ENCODE measurements around the gene SART3.
"Not testable (repeated sequence)": the region's sequence is repeated elsewhere in the genome, so short reads cannot be mapped to it uniquely, and the experiment has no call there.

Gene SART3

DNA sequence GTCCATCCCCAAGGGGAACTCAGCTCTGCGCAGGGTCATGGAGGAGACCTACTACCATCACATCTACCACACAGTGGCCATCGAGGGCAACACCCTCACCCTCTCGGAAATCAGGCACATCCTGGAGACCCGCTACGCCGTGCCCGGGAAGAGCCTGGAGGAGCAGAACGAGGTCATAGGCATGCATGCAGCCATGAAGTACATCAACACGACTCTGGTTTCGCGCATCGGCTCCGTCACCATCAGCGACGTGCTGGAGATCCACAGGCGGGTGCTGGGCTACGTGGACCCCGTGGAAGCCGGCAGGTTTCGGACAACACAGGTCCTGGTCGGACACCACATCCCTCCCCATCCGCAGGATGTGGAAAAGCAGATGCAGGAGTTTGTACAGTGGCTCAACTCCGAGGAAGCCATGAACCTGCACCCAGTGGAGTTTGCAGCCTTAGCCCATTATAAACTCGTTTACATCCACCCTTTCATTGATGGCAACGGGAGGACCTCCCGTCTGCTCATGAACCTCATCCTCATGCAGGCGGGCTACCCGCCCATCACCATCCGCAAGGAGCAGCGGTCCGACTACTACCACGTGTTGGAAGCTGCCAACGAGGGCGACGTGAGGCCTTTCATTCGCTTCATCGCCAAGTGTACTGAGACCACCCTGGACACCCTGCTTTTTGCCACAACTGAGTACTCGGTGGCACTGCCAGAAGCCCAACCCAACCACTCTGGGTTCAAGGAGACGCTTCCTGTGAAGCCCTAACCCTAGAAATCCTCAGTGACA lies 42.1 kb downstream of the SART3 start:
- DNase-seq: no peak

DNA sequence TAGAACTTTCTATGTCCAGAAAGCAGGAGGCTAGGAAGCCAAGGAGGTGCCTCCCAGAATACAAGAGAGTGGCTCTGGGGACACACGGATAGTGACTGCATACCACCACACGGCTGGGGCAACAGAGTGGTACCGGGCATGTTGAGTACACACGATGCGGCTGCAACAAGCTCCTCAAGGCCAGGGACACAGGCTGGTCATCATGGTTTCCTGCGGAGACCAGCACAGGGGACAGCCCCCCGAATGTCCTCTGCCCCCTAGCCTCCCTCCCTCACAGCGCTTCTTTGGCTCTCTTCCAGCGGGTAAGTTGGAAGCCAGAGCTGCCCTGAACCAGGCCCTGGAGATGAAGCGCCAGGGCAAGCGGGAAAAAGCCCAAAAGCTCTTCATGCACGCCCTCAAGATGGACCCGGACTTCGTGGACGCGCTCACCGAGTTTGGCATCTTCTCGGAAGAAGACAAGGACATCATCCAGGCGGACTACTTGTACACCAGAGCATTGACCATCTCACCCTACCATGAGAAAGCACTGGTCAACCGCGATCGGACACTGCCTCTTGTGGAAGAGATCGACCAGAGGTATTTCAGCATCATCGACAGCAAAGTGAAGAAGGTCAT lies 42.8 kb downstream of the SART3 start:
- DNase-seq: no peak

DNA sequence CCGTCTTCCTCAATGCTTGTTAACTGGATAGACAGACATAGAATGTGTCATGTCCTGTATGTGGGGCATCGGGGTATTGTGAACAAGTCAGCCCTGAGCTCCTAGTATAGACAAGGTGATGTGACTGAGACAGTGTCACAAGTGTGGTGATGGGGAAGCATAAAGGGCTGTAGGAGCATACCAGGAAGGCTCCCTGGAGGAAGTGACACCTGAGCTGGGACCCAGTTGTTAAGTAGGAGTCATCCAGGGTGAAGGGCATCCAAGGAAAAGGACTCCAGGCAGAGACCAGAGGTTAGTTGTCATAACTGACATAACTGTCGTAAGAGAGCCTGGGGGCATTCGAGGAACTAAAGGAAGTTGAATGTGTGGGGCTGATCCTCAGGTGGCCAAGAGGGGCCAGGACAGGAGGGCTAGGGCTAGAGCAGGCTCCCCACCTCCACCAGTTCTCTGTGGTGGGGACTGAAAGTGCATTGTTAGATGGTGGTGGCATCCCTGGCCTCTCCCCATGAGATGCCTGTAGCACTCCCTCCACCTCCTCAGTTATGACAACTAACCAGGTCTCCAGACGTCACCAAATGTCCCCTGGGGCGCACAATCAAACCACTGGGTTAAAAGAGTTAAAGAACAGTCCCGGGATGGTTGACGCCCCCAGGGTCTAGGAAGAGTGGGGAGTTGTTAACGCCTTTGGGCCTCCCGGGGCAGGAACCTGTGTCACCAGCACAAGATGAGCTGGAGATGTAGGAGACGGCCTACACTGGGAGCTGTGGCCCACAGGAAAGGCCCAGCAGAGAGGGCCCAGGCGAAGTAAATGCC lies 43.5 kb downstream of the SART3 start:
- DNase-seq: no peak

DNA sequence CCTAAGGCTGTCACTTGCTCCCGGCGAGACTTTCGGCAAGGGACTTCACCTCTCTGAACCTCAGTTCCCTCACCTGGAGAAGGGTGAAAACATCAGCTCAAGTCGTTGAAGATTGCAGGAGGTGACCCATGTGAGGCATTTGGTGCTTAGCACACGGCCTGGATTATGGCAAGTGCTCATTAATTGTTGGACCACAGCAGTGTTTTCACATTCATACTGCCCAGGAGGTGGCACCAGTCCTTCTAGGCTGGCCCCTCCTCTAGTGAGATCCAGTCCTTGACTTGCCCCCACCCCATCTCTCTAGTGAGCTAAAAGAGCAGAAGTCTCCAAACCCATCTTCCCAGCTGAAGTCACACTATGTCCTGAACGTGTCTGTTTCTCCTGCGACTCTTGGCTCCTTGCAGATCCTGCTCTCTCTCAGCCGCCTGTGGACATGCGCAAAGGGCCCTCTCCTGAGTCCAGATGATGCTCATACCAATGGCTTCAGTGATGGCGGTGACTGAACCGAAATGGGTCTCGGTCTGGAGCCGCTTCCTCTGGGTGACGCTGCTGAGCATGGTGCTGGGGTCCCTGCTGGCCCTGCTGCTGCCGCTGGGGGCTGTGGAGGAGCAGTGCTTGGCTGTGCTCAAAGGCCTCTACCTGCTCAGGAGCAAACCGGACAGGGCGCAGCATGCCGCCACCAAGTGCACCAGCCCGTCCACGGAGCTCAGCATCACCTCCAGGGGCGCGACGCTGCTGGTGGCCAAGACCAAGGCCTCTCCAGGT lies 44.3 kb downstream of the SART3 start:
- DNase-seq: no peak

DNA sequence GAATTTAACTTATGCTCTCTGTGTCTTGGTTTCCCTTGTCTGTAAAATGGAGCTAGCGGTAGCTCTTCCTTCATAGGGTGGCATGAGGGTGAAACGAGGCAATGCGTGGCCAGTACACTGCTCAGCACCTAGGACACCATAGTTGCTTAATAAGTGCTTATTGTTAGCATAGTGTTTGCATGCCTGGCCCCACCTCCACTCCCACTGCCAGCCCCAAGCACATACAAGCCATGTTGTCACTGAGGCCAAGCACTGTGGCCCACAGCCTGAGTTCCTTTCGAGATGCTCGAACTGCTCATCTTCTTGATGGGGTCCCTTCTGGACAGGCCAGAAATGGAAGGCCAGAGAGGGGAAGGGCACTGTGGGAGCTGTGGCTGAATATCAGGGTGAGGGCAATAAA lies 45.1 kb downstream of the SART3 start:
- no peak for DNase-seq

DNA sequence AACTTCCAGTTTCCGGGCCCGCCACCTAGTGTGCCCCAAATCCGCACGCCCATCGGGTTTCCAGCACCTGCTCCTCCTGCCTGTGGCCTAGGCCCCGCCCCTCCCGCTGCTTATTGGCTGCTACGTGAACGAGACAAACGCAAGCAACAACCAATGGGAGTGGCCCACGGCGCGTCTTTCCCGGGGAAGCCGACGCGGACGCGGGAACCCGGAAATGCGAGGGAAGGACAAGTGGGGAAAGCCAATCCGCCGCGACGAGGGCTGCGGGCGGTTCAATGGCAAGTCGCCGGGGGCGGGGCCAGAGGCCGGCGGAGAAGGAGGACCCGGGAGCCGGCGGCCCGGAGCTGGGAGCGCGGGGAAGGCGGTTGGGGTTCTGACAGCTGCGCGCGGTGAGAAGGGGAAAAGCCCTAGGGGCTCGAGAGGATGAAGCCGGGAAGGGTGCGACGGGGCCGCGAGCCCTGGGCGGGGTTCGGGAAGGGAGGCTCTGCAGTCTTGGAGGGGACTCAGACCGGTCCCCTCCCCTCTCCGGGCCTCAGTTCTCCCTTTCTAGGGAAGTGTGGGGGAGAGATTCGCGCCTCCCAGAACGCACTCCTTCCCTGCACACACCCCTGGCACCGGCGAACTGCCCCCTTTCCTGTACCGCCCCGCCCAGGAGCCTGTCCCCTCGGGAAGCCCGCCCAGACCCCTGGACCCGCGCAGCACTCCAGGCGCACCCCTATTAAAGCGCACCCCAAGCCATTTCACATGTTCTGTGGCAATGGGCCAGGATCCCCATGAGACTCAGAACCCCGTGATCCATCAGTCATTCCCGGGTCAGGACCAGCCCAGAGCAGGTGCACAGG lies 45.8 kb downstream of the SART3 start, which contains the start of gene FICD:
Gene FICD (plus strand): TSS at position 305 of the 842 bp plus-strand sequence. CDS start 1,696 bp downstream, outside the sequence.
- peak; percentile 99 for DNase-seq

DNA sequence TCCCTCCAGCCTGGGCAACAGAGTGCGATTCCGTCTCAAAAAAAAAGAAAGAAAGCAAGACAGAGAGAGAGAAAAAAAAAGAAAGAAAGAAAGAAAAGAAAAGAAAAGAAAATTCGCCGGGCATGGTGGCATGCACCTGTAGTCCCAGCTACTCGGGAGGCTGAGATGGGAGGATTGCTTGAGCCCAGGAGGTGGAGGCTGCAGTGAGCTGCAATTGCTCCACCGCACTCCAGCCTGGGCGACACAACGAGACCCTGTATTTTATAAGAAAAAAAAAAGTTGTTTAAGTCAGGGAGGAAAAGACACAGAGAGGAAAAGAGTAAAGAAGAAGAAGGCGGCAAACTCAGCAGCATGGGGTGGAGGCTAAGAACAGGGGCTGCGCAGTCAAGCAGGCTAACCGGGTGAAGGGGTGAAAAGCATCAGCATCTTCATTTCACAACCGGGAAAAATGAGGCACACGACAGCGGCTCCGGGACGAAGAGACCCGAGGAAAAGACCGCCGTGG lies 46.5 kb downstream of the SART3 start:
- DNase-seq: no peak

DNA sequence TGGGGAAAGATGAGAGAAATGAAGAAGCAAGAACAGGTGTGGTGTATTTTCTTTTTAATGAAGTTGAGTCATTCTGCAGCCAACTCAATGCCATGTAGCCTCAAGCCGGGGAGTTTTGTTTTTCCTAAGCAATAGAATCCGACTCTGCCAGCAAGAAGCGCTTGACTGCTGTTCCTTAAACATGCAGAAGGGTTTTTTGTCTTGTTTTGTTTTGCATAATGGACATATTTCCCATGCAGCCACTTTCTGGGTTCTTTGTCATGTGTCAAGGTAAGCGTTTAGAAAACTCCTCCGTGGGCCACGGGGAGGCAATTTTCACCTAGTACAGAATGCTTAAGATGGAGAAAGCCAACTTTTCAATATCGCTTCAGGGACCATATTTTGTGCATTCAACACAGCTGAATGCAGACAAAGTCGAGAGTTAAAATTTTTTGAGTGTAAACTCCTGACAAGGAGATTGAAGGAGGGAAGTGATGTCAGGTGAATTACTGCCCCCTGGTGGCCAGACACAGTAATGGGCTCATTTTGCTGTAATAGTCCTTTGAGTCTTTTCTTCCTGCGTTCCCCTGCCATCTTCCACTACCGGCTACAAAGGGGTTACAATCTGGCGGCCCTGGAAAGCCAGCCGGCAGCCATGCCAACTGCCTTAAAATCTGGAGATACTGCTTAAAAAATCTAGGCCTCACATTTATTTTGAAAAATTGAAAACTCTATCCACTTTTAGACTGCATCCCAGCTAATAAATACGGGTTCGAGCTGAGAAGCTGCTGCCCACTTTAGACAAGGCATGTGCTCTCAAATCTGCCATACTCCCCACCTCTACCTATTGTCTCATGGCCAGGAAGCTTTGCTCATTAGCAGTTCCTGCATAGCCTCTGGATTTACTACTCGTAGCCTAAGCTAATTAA lies 49.1 kb downstream of the SART3 start:
- peak; percentile 70 for DNase-seq

DNA sequence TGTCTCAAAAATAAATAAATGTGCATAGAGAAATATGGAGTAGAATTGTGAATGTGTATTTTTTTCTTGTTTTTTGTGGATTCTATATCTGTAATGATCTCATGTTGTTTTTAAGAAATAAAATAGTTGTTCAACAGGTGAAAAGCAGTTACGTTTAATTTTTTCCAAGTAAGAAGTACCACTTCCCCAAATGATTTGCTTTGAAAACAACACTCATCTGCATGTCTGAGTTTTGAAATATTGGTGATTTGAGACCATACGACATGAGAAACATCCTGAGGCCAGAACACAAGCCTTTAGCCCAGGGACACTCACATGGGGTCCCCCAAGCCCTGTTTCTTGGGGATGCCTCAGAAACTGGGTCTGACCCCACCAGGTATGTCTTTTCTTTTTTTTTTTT lies 50.1 kb downstream of the SART3 start:
- no peak for DNase-seq

DNA sequence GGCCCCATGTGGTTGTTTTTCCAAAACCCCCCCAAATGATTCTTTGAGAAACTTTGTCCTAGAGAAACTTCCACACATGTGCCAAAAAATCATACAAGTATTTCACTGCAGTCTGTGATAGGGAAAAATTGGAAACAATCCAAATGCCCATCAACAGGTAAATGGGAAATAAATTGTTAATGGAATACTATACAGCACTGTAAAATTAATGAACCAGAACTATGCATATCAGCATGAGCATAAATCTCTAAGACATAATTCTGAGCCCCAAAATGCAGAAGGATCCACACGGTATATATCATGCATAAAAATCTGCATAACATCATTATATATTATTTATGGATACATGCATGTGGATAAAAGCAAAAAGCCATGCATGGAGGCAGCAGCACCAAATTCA lies 51.2 kb downstream of the SART3 start:
- no peak for DNase-seq

DNA sequence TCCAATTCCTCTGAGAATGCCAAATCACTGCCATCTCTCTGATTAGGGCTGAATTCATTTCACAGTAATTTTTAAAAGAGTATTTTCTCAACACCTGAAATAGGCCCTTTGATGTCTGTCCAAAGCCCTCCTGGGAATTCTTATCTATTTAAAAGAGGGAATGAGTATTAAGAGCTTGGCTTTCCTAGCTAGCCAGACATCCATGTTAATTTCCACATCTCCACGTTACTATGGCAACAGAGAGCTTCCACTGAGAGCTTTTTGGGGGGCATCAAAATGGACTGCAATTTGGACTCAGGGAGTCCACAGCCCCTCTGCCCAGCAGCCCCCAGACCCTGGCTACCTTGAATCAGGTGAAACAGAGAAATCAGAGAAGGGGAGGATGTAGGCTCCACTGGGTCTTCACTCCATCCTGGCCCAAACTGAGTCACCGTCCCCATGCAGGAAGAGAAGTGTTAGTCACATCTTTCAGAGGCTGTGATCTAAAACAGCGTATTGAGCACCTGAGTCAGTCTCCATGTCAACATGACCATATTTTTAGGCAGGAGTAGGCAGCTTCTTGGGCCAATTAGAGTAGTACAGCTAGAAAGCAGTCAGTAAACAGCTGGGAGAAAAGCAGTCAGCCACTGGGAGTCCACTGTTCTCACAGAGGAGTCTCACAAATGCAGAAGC lies 52.9 kb downstream of the SART3 start:
- no peak for DNase-seq

DNA sequence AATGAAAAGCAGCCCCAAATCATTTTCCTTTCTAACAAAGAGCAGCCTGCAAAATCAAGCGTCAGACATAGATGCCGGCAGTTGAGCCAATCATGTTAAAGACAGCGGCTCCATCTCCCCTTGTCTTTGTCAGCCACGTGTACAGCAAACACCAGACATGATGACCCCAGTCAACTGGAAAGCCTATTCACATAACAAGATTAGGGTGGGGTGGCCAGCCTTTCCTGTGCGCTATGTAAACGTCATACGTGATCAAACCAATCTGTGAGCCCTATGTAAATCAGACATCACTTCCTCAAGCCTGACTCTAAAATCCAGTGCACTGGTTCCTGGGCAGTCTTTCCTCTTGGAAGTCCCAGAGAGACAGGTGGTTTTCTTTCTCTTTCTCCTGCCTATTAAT lies 55.8 kb downstream of the SART3 start:
- DNase-seq: no peak

DNA sequence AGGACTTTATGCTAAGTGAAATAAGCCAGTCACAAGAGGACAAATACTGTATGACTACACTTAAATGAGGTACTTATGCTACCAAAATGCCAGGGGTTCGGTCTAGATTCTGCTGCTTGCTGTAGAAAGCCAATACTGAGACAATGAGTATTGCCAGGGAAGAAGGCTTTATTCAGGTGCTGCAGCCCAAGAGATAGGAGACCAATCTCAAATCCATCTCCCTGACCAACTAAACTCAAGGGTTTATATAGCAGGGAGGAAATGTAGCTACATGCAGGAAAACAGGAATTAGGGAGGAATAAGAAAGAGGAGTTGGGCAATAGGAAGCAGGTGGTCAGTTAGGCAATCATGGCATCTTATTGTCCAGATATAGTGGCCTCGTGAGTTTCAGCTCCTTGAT lies 58.1 kb downstream of the SART3 start:
- no peak for DNase-seq

DNA sequence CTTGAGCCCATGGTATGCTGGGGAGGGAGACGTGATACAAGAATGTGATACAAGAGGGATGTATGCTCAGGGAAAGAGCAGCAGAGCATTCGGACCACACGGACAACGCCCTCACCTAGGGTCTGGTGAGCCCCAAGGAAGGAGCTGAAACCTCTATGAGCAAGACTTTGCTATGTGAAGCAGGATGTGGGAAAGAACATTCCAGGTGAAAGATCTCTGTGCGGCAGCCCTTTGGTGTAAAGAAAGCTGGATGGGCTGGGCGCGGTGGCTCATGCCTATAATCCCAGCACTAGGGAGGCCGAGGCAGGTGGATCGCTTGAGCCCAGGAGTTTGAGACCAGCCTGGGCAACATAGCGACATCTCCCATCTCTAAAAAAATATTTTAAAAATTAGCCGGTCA lies 62.8 kb downstream of the SART3 start:
- no peak for DNase-seq

DNA sequence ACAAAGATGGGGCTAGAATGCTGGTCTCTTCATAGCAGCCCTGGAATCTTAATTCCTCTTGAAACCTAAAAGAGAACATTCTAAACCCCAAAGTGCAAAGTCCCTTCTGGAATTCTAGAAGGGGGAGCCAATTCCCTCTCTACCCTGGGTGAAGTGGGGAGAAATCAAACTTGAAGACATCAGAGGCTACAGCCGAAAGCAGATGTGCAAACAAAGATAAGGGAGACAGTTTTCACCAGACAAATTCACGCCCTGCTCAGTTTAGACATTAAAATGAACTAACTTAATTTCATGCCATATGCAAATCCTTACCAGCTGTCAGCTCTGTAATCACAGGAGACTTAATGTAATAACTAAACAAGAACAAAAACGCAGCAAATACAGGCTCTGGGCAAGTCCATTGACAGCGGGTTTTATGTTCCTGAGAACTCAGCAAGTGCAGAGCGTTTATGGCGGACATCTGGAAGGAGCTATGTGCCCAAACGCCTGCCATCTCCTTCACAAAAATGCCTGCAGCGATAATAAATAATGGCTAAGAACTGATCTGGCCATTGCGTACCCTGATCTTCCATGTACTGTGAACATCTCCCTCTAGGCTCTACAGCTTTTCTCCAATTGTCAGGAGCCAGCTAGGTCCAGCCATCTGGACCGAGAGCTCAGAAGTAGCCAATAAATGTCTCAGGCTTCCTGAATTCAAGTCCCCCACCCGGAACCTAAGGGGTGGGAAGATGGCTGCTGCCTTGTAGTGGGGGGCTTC lies 65.0 kb downstream of the SART3 start:
- no peak for DNase-seq

DNA sequence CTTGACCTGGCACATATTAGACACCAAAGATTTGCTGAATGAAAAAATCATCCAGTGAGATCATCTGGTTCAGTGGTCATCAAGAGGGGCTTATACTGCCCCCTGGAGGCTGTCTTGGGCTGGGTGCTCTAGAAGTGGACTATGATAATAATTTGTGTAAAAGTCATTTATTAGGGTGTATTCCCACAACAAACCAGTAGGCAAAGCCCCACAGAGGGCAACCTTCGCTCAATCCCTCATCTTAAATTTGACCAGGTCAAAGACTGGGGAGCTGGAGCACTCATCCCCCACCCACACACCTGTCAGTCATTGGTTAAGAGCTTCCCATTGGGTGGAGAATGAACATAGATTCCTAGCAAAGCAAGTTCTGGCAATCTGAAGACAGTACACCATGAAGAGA lies 65.9 kb downstream of the SART3 start:
- no peak for DNase-seq

DNA sequence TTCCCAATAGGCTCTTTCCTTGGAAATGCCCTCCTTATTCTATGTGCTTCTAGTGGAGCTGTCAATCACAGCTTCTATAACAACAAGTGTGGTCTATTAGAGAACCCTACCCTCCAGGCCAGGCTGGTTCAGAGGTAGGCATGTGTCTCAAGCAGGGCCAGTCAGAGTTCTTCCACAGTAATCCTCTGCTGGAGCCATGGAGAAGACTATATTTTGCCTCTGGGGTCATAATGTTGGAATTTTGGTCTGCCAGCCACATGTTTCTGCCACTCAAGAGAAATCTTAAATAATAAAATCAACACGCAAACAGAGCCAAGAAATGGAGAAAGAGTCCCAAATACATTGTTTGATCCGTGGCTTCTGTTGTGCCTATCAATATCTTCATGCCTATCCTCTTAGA lies 69.7 kb downstream of the SART3 start:
- DNase-seq: no peak

DNA sequence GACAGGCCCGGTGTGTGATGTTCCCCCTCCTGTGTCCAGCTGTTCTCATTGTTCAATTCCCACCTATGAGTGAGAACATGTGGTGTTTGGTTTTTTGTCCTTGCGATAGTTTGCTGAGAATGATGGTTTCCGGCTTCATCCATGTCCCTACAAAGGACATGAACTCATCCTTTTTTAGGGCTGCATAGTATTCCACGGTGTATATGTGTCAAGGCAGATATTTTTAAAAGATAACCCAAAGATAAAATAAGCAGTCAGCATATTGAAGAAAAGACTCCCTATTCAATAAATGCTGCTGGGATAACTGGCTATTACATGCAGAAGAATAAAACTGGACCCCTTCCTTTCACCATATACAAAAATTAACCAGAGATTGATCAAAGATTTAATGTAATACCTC lies 73.9 kb downstream of the SART3 start:
- DNase-seq: not testable (repeated sequence)

DNA sequence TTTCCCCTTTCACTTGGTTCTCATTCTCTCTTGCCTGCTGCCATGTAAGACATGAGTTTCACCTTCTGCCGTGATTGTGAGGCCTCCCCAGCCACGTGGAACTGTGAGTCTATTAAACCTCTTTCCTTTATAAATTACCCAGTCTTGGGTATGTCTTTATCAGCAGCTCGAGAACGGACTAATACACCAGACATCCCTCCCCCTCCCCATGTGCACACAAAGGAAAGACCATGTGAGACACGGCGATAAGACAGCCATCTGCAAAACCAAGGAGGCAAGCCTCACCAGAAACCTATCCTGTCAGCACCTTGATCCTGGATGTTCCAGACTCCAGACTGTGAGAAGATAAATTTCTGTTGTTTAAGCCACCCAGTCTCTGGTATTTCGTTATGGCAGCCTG lies 75.6 kb downstream of the SART3 start:
- not testable (repeated sequence) for DNase-seq

All from NCI-H2227 treated with DMSO at 0.1 percent for 48 hours (cell line).